C4-2B (cell line): ENCODE results near the gene LPAR2.

Source experiments
- H3K27ac ChIP-seq: fragments of 450-650 bp; 2 replicates; pipeline ENCODE4 v1.5.1; 2017
- ZFX ChIP-seq: fragments of 450-650 bp; IDR thresholded peaks from 2 replicates; pipeline ENCODE4 v1.6.1; 2017
- TF ChIP-seq, protein P1 (sequence below): fragments of 450-650 bp; conservative IDR thresholded peaks from 2 replicates; pipeline ENCODE4 v1.5.1; 2017; ENCODE audit warnings: mild to moderate bottlenecking

The LPAR2 gene

DNA sequence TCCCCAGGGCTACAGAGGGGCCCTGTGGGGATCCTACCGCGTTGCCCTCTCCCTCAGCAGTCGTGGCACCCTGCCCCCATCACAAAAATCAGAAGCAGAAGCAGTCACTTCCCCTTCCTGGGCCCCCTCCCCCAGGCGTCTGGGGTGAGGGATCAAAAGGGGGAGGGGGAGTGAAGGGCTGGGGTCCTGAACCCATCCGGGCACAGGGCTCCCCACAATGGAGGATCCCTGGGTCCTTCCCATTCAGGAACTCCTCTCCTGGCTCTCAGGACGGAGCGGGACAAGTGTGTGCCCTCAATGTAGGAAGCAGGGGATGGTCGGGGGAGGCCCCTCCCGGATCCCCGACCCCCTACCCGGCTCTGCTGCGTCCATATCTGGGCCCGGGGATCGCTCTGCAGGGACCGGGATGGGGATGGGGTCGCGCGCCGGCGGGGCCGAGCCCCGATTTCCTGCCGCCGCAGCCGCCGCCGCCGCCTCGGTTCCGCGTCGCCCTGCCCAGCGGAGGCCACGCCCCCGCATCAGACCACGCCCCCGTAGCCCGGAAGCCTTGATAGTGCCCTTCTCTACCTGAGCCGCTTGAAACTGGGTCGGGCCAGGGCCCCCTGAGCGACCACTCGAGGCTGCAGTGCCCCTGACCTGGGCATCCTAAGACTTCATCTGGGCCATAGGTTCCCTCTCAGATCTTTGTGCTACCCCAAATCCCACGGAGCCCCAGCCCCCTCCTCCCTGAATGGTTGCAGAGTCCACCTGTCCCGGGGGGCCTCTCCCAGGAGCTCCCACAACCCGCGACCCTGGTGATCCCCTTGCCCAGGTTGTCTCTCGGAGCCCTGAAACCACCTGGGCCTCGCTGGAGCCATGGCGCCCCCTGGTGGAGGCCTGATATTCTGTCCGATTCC, 15.4 kb upstream of the LPAR2 start, which contains the start of gene GMIP:
TSS of gene GMIP (minus strand) at position 500 of the 896 bp plus-strand sequence. CDS start at position 372, 128 bp downstream.
- TF ChIP-seq, protein P1, sequence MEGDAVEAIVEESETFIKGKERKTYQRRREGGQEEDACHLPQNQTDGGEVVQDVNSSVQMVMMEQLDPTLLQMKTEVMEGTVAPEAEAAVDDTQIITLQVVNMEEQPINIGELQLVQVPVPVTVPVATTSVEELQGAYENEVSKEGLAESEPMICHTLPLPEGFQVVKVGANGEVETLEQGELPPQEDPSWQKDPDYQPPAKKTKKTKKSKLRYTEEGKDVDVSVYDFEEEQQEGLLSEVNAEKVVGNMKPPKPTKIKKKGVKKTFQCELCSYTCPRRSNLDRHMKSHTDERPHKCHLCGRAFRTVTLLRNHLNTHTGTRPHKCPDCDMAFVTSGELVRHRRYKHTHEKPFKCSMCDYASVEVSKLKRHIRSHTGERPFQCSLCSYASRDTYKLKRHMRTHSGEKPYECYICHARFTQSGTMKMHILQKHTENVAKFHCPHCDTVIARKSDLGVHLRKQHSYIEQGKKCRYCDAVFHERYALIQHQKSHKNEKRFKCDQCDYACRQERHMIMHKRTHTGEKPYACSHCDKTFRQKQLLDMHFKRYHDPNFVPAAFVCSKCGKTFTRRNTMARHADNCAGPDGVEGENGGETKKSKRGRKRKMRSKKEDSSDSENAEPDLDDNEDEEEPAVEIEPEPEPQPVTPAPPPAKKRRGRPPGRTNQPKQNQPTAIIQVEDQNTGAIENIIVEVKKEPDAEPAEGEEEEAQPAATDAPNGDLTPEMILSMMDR: peak; percentile 90
- no peak for TF ChIP-seq ZFX
- H3K27ac ChIP-seq: peak within 1 kb of the TSS; percentile 74

DNA sequence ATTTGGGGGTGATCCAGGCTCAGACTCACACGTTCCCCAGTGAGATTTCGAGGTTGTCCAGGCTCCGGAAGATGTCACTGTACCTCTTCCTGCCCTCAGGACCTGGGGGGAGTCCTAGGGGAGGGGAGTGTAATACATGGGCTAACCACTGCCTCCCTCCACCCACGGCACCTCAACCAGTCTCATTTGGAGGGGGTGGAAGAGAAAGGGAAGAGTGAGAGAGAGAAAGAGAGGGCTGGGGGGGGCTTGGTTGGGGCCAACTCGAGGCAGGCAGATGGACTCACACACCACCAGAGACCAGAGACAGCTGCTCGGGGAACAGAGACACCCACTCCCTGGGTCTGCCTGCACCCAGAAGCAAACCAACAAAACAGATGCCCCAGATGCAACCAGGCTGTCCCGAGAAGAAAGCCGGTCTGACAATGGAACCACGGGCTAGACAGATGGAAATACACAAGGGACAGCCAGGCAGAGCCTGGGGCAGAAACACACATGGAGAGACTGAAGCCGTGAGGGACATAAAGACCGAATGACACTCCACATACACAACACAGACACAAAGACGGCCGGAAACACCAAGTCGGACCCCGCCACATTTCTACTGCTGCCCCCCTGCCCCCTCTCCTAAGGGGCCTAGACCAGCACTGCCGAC, 14.6 kb upstream of the LPAR2 start:
- peak overlapping the region; percentile 74 for H3K27ac ChIP-seq
- TF ChIP-seq, protein P1: no peak
- no peak for TF ChIP-seq ZFX

DNA sequence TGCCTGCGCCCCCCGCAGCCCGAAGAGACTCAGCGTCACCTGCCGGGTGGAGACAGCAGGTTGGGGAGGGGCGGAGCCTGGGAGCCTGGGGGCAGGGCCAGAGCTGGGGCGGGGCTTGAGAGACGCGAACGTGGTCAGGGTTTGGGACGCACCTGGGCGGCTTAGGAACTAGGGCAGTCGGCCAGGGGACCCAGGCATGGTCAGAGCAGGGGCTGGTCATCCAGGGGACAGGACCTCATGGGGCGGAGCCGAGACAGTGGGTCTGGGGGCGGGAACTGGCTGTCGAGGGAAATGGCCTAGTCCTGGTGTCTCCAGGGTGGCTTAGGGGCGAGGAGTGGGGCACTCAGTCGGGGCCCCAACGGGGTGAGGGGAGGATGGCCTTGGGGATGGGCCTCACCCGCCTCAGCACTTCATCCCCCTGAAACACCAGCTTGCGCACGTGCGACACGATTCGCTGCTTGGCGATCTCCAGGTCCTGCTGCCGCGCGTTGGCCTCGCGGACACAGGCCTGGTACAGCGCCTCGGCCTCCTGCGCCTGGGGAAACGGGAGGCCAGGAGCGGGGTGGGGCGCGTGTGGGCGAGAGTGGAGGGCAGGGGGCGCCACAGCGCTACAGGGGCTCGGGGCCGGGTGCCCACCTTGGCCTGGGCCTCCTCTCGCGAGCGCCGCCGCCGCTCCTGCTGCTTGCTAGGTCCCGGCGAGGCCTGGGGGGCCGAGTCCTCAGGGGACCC, 9.7 kb upstream of the LPAR2 start:
- H3K27ac ChIP-seq: no peak overlapping the region
- TF ChIP-seq, protein P1: no peak
- no peak for TF ChIP-seq ZFX

GRCh38 chr19:19637186-19637522, 9.1 kb upstream of the LPAR2 start:
- no peak overlapping the region for H3K27ac ChIP-seq
- TF ChIP-seq, protein P1: no peak
- no peak for TF ChIP-seq ZFX

GRCh38 chr19:19636573-19637185, 8.7 kb upstream of the LPAR2 start:
- no peak overlapping the region for H3K27ac ChIP-seq
- TF ChIP-seq, protein P1: no peak
- no peak for TF ChIP-seq ZFX

- no peak for TF ChIP-seq ZFX
- TF ChIP-seq, protein P1: no peak
- H3K27ac ChIP-seq: no peak overlapping the region
These were observed 7.3 kb upstream of the LPAR2 start for GRCh38 chr19:19635313-19635702.
